ENCODE data around the gene ATAD3B. TPM values are rescaled to one million over a fixed set of nuclear protein-coding genes. Genes with fewer than 3 reads are reported as not detected.
"Not testable (repeated sequence)": the region's sequence is repeated elsewhere in the genome, so short reads cannot be mapped to it uniquely, and the experiment has no call there.

Gene ATAD3B
- polyA plus RNA-seq, 3 donors: 2.3 to 23.3 (median 2.3) TPM

DNA sequence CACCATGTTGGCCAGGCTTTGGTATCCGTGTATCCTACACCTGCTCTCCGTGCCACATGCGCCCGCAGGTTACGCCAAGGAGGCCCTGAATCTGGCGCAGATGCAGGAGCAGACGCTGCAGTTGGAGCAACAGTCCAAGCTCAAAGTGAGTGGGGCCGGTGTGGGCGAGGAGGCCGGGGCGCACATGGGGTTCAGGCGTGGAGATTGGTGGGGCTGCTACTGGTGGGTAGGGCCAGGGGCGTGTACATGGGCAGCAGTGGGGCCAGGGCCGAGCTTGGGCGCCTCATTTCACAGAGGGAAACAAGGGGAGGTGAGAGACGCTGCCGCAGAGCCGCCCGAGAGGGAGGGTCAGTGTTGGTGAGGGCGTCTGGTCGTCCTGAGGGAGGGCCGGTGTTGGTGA lies 5.6 kb downstream of the ATAD3B start:
- Histone ChIP-seq H3K27ac (ENCODE audit: low read depth in 1 of 2, low read length in 2 of 2) (no peak overlapping the region), H3K4me1 (ENCODE audit: control insufficient read depth in 1 of 2, insufficient read depth in 2 of 2, low read length in 2 of 2) (peaks cover 7 to 10% of the 10 kb centered on the region in 2 donors), H2AFZ (ENCODE audit: insufficient read depth, low read depth, low read length, poor library complexity, severe bottlenecking) (no peak overlapping the region), H3K9me3 (replicated peaks in 1 of 2; ENCODE audit: control insufficient read depth in 1 of 2, insufficient read depth in 1 of 2, low read length in 2 of 2) (no peaks in the 10 kb centered on the region), H4K20me1 (ENCODE audit: insufficient read depth, low read length) (peaks cover 6% of the 10 kb centered on the region), H3K27me3 (ENCODE audit: control insufficient read depth in 2 of 2, insufficient read depth in 2 of 2, low read length in 2 of 2) (no peaks in the 10 kb centered on the region), H3K36me3 (replicated peaks in 1 of 2; ENCODE audit: control insufficient read depth in 1 of 2, insufficient read depth in 2 of 2, low read length in 2 of 2) (peaks cover 30 to 34% of the 10 kb centered on the region in 2 donors), H3K9ac (ENCODE audit: insufficient read depth, low read length, poor library complexity, severe bottlenecking) (no peak overlapping the region), H3K4me2 (replicated peaks; ENCODE audit: extremely low read depth, low read length, poor library complexity, severe bottlenecking) (no peak overlapping the region), H3K79me2 (ENCODE audit: insufficient read depth, low read length) (peaks cover 28% of the 10 kb centered on the region), H3K4me3 (replicated peaks in 1 of 3; ENCODE audit: low read depth in 2 of 3, low read length in 3 of 3) (no peak overlapping the region)
- 96% methylated on average over 14 of the region's 22 CpGs for WGBS (ENCODE audit: insufficient coverage)
- H3K4me1 Mint-ChIP-seq: peaks cover 16% of the 10 kb centered on the region
- intact Hi-C loops (cut with micrococcal nuclease): no loop called here
- H3K27ac Mint-ChIP-seq: peak overlapping the region in 1 of 7 donors; percentile 24
- H3K9me3 Mint-ChIP-seq: no peaks in the 10 kb centered on the region
- H3K4me3 Mint-ChIP-seq: no peak overlapping the region
- peaks cover 0 to 2% (median 0%) of the 10 kb centered on the region in 3 donors for H3K27me3 Mint-ChIP-seq (ENCODE audit: low read depth in 3 of 3)
- H3K36me3 Mint-ChIP-seq: peaks cover 27 to 51% of the 10 kb centered on the region in 2 donors
- TF ChIP-seq, protein P1, sequence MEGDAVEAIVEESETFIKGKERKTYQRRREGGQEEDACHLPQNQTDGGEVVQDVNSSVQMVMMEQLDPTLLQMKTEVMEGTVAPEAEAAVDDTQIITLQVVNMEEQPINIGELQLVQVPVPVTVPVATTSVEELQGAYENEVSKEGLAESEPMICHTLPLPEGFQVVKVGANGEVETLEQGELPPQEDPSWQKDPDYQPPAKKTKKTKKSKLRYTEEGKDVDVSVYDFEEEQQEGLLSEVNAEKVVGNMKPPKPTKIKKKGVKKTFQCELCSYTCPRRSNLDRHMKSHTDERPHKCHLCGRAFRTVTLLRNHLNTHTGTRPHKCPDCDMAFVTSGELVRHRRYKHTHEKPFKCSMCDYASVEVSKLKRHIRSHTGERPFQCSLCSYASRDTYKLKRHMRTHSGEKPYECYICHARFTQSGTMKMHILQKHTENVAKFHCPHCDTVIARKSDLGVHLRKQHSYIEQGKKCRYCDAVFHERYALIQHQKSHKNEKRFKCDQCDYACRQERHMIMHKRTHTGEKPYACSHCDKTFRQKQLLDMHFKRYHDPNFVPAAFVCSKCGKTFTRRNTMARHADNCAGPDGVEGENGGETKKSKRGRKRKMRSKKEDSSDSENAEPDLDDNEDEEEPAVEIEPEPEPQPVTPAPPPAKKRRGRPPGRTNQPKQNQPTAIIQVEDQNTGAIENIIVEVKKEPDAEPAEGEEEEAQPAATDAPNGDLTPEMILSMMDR (IDR thresholded peaks at IDR 0.05): no peak
- no peak for DNase-seq

DNA sequence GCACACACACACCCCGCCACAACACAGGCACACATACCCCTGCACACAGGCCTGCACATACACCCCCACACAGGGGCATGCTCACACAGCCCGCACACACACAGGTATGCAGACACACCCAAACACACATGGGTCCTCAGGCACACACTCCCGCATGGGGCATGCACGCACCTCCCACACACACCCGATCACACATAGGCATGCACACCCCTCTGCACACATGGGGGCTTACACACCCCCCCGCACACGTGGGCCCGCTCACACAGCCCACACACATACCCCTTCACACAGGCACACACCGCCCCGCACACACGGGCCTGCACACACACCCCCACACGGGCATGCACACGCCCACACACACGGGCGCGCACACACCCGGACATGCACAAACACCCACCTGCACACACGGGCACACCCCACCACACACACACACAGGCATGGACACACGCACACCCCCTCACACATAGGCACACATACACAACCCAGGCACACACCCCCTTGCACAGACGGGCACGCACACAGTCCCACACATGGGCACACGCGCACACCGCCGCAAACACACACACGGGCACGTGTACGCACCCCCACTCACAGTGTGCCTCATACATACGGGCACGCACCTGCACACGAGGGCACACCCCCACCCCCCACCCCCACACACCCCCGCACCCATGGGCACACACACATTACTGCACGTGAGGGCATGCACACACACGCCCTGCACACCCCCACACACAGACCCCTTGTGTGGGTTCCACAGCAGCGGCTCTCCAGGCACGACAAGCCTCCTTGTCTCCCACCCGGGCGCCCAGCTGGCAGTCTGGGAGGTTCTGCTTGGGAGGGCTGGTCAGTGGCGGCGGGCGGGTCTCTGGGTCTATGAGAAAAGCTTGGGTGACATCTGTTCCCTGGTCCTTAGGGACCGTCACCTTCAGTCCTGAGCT lies 8.3 kb downstream of the ATAD3B start:
- Histone ChIP-seq H3K27ac (ENCODE audit: low read depth in 1 of 2, low read length in 2 of 2) (no peak overlapping the region), H2AFZ (ENCODE audit: insufficient read depth, low read depth, low read length, poor library complexity, severe bottlenecking) (no peak overlapping the region), H4K20me1 (ENCODE audit: insufficient read depth, low read length) (no peaks in the 10 kb centered on the region), H3K4me2 (replicated peaks; ENCODE audit: extremely low read depth, low read length, poor library complexity, severe bottlenecking) (no peak overlapping the region), H3K27me3 (ENCODE audit: control insufficient read depth in 2 of 2, insufficient read depth in 2 of 2, low read length in 2 of 2) (no peaks in the 10 kb centered on the region), H3K9me3 (replicated peaks in 1 of 2; ENCODE audit: control insufficient read depth in 1 of 2, insufficient read depth in 1 of 2, low read length in 2 of 2) (no peaks in the 10 kb centered on the region), H3K4me3 (replicated peaks in 1 of 3; ENCODE audit: low read depth in 2 of 3, low read length in 3 of 3) (no peak overlapping the region), H3K36me3 (replicated peaks in 1 of 2; ENCODE audit: control insufficient read depth in 1 of 2, insufficient read depth in 2 of 2, low read length in 2 of 2) (peaks cover 41 to 59% of the 10 kb centered on the region in 2 donors), H3K79me2 (ENCODE audit: insufficient read depth, low read length) (peaks cover 5% of the 10 kb centered on the region), H3K9ac (ENCODE audit: insufficient read depth, low read length, poor library complexity, severe bottlenecking) (no peak overlapping the region), H3K4me1 (ENCODE audit: control insufficient read depth in 1 of 2, insufficient read depth in 2 of 2, low read length in 2 of 2) (no peaks in the 10 kb centered on the region)
- Mint-ChIP-seq H3K27ac (peak overlapping the region in 3 of 7 donors; percentile 19 to 31 (median 25)), H3K27me3 (ENCODE audit: low read depth in 3 of 3) (peaks cover 0 to 2% (median 0%) of the 10 kb centered on the region in 3 donors), H3K4me1 (no peaks in the 10 kb centered on the region), H3K4me3 (no peak overlapping the region), H3K9me3 (no peaks in the 10 kb centered on the region), H3K36me3 (peaks cover 43 to 72% of the 10 kb centered on the region in 2 donors)
- TF ChIP-seq, protein P1 (IDR thresholded peaks at IDR 0.05): no peak
- intact Hi-C loops (cut with micrococcal nuclease): no loop called here
- WGBS (ENCODE audit: insufficient coverage): 96% methylated on average over 26 of the region's 42 CpGs
- DNase-seq: no peak

DNA sequence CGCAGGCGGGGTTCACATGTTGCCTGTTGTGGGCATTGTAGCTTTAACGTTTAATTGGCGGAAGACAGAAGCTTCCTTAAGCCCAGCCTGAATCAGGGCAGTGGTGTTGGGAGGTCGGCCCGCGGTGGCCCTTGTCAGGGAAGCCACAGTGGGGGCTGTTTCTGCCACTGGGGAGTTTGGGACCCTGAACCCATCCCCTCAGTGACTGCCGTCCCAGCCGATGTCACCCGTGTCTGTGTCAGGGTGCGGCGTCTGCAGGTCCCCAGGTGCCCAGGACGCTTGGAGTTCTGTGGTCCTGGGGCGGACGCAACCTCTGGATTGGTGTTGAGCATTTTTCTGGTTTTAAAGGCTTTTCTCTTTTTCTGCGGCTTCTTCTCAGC lies 8.9 kb downstream of the ATAD3B start:
- H3K27me3 Mint-ChIP-seq (ENCODE audit: low read depth in 3 of 3); H3K79me2 ChIP-seq (ENCODE audit: insufficient read depth, low read length); DNase-seq; H3K9me3 ChIP-seq (replicated peaks in 1 of 2; ENCODE audit: control insufficient read depth in 1 of 2, insufficient read depth in 1 of 2, low read length in 2 of 2); H3K4me3 Mint-ChIP-seq; H3K9ac ChIP-seq (ENCODE audit: insufficient read depth, low read length, poor library complexity, severe bottlenecking); H3K27me3 ChIP-seq (ENCODE audit: control insufficient read depth in 2 of 2, insufficient read depth in 2 of 2, low read length in 2 of 2); H2AFZ ChIP-seq (ENCODE audit: insufficient read depth, low read depth, low read length, poor library complexity, severe bottlenecking); H3K4me2 ChIP-seq (replicated peaks; ENCODE audit: extremely low read depth, low read length, poor library complexity, severe bottlenecking); H3K4me1 Mint-ChIP-seq; intact Hi-C loops (cut with micrococcal nuclease); H3K27ac Mint-ChIP-seq; H4K20me1 ChIP-seq (ENCODE audit: insufficient read depth, low read length); H3K4me1 ChIP-seq (ENCODE audit: control insufficient read depth in 1 of 2, insufficient read depth in 2 of 2, low read length in 2 of 2); H3K27ac ChIP-seq (ENCODE audit: low read depth in 1 of 2, low read length in 2 of 2); H3K4me3 ChIP-seq (replicated peaks in 1 of 3; ENCODE audit: low read depth in 2 of 3, low read length in 3 of 3); H3K9me3 Mint-ChIP-seq: not testable (repeated sequence)
- H3K36me3 ChIP-seq (replicated peaks in 1 of 2; ENCODE audit: control insufficient read depth in 1 of 2, insufficient read depth in 2 of 2, low read length in 2 of 2): peaks cover 42 to 59% of the 10 kb centered on the region in 2 donors
- 98% methylated on average over 4 of the region's 16 CpGs for WGBS (ENCODE audit: insufficient coverage)
- H3K36me3 Mint-ChIP-seq: peaks cover 42 to 72% of the 10 kb centered on the region in 2 donors

All from CD14-positive monocyte (primary cell).